Prostate gland (tissue), 2 donors: ENCODE data around the gene INPP5D.

Experiments used
- POLR2A ChIP-seq: fragments of 450-650 bp; IDR thresholded peaks from one replicate; pipeline ENCODE4 v1.6.1; 2016; ENCODE audit warnings: antibody characterized with exemption, mild to moderate bottlenecking
- POLR2AphosphoS5 ChIP-seq: sonication (generic); formaldehyde crosslinking; IDR thresholded peaks from one replicate; pipeline ENCODE4 v1.6.1; 2017; ENCODE audit warnings: antibody characterized with exemption
- TF ChIP-seq, protein P1 (sequence below), 4 experiments: fragments of 200-600 bp in 2 of 4; fragments of 450-650 bp in 2 of 4; sonication (generic) in 2 of 4; IDR thresholded peaks; 1 replicate in 3 of 4; 2 replicates in 1 of 4; pipeline ENCODE4 v1.5.1; 2016 to 2019; ENCODE audit warnings: antibody characterized with exemption in 4 of 4, mild to moderate bottlenecking in 2 of 4, moderate library complexity in 2 of 4

DNA sequence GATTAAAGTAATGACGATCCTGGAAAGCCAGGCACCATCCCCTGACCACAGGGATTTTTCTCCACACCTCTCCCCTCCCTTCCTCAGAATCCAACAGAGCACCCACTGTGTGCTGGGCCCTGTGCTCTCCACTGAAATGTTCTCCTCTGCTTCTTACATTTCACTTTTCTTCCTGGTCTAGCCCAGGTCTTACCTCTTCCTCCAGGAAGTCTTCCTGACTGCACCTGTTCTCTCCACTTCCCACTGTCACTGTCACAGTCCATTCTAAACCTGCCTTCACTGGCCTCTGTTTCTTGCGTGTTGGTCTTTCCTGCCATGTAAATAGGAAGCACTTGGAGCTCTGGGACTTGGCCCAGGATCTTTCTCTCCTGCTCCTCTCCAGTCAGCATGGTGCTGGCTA lies 39.7 kb upstream of the INPP5D start:
- TF ChIP-seq, protein P1, sequence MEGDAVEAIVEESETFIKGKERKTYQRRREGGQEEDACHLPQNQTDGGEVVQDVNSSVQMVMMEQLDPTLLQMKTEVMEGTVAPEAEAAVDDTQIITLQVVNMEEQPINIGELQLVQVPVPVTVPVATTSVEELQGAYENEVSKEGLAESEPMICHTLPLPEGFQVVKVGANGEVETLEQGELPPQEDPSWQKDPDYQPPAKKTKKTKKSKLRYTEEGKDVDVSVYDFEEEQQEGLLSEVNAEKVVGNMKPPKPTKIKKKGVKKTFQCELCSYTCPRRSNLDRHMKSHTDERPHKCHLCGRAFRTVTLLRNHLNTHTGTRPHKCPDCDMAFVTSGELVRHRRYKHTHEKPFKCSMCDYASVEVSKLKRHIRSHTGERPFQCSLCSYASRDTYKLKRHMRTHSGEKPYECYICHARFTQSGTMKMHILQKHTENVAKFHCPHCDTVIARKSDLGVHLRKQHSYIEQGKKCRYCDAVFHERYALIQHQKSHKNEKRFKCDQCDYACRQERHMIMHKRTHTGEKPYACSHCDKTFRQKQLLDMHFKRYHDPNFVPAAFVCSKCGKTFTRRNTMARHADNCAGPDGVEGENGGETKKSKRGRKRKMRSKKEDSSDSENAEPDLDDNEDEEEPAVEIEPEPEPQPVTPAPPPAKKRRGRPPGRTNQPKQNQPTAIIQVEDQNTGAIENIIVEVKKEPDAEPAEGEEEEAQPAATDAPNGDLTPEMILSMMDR (IDR thresholded peaks at IDR 0.05) = no peak
- TF ChIP-seq POLR2A (no peak), POLR2AphosphoS5 (no peak)
